ENCODE results near the gene PPM1M.

GRCh38 chr3:52248165-52248541 is 2.6 kb downstream of the PPM1M start:
- TF ChIP-seq CTCF (IDR thresholded peaks at IDR 0.05) (no peak), EZH2phosphoT487 (IDR thresholded peaks at IDR 0.05) (no peak)

Measured in neural progenitor cell (in vitro differentiated cells).